ENCODE measurements around the gene F13A1.

GRCh38 chr6:6331393-6331792, 10.9 kb upstream of the F13A1 start:
- TF ChIP-seq, protein P1, sequence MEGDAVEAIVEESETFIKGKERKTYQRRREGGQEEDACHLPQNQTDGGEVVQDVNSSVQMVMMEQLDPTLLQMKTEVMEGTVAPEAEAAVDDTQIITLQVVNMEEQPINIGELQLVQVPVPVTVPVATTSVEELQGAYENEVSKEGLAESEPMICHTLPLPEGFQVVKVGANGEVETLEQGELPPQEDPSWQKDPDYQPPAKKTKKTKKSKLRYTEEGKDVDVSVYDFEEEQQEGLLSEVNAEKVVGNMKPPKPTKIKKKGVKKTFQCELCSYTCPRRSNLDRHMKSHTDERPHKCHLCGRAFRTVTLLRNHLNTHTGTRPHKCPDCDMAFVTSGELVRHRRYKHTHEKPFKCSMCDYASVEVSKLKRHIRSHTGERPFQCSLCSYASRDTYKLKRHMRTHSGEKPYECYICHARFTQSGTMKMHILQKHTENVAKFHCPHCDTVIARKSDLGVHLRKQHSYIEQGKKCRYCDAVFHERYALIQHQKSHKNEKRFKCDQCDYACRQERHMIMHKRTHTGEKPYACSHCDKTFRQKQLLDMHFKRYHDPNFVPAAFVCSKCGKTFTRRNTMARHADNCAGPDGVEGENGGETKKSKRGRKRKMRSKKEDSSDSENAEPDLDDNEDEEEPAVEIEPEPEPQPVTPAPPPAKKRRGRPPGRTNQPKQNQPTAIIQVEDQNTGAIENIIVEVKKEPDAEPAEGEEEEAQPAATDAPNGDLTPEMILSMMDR (IDR thresholded peaks at IDR 0.05) = no peak
- TF ChIP-seq POLR2A (IDR thresholded peaks at IDR 0.05) = no peak
- TF ChIP-seq EP300 (IDR thresholded peaks at IDR 0.05) = no peak
